ENCODE results near the gene CFAP65. TPM values are rescaled to one million over a fixed set of nuclear protein-coding genes. Genes with fewer than 3 reads are reported as not detected.

Gene CFAP65
- total RNA-seq, 1 donor from 2014 or later, result not detected

DNA sequence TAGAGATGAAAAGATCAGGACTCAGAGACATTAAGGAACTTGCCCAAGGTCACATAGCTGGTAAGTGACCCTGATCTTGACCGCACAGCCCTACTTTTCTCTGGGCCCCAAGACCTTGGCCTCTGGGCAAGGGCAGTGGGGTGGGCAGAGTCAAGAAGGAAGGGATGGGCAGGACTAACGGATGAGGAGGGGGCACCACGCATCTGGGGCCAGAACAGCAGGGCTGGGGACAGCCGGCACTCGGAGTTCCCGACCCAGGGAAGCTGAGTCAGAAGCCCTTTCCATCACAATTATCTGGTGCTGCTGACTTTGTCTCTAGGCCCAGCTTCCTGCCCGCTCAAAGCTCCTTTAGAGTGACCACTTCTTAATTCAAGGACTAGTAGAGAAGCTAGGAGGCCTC is 14.4 kb downstream of the CFAP65 start:
- Mint-ChIP-seq H3K36me3 (ENCODE audit: unreplicated experiment) (no peaks in the 10 kb centered on the region), H3K4me3 (ENCODE audit: unreplicated experiment) (no peak overlapping the region), H3K27me3 (ENCODE audit: unreplicated experiment) (peaks cover 27% of the 10 kb centered on the region), H3K27ac (ENCODE audit: unreplicated experiment) (no peak overlapping the region), H3K4me1 (ENCODE audit: unreplicated experiment) (no peaks in the 10 kb centered on the region), H3K9me3 (ENCODE audit: unreplicated experiment) (no peaks in the 10 kb centered on the region)
- TF ChIP-seq, protein P1, sequence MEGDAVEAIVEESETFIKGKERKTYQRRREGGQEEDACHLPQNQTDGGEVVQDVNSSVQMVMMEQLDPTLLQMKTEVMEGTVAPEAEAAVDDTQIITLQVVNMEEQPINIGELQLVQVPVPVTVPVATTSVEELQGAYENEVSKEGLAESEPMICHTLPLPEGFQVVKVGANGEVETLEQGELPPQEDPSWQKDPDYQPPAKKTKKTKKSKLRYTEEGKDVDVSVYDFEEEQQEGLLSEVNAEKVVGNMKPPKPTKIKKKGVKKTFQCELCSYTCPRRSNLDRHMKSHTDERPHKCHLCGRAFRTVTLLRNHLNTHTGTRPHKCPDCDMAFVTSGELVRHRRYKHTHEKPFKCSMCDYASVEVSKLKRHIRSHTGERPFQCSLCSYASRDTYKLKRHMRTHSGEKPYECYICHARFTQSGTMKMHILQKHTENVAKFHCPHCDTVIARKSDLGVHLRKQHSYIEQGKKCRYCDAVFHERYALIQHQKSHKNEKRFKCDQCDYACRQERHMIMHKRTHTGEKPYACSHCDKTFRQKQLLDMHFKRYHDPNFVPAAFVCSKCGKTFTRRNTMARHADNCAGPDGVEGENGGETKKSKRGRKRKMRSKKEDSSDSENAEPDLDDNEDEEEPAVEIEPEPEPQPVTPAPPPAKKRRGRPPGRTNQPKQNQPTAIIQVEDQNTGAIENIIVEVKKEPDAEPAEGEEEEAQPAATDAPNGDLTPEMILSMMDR (IDR thresholded peaks at IDR 0.05), result no peak
- no peak for DNase-seq (ENCODE audit: extremely low spot score, unreplicated experiment)

DNA sequence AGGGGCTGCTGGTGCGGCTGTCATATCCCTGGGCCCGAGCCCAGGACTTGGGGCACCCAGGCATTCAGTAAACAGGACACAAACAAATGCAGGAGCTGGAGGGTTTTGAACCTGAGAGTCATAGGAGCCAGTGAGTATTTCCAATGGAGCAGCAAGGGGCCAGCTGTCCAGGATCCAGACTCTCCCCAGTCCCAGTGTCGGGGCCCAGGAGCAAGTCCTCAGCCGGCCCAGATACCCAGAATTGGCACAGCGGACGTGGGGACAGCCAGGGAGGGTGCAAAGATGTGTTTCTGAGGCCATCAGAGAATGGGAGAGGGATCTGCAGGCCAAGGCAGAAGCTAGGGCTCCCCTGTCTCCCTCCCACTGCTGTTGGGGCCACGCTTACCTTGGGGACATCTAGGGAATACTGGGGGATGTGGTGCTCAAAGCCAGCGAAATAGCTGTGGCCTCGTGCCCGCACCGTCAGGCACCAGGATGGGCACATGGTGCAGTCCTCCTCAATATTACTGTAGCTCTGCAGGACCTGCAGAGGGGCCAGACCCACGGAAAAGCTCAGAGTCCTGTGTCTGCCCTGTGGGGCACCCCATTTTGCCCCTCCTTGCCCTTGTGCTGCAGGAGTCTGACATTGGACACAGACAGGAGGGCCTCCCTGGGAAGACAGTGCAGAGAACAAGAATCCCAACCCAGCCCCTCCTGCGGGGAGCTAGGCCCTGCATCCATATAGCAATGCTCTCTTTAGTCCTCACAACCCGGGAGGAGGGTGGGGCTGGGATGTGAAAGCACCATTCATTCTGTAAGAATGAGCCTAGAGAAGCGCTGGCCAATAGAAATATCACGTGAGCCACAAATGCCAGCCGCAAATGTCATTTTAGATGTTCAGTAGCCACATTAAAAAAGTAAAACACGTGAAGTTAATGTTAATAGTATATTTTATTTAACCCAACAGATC is 15.4 kb downstream of the CFAP65 start:
- Mint-ChIP-seq H3K4me1 (ENCODE audit: unreplicated experiment) (no peaks in the 10 kb centered on the region), H3K4me3 (ENCODE audit: unreplicated experiment) (no peak overlapping the region), H3K9me3 (ENCODE audit: unreplicated experiment) (no peaks in the 10 kb centered on the region), H3K36me3 (ENCODE audit: unreplicated experiment) (no peaks in the 10 kb centered on the region), H3K27me3 (ENCODE audit: unreplicated experiment) (peaks cover 23% of the 10 kb centered on the region), H3K27ac (ENCODE audit: unreplicated experiment) (no peak overlapping the region)
- TF ChIP-seq, protein P1 (IDR thresholded peaks at IDR 0.05), result no peak
- DNase-seq (ENCODE audit: extremely low spot score, unreplicated experiment), result no peak

DNA sequence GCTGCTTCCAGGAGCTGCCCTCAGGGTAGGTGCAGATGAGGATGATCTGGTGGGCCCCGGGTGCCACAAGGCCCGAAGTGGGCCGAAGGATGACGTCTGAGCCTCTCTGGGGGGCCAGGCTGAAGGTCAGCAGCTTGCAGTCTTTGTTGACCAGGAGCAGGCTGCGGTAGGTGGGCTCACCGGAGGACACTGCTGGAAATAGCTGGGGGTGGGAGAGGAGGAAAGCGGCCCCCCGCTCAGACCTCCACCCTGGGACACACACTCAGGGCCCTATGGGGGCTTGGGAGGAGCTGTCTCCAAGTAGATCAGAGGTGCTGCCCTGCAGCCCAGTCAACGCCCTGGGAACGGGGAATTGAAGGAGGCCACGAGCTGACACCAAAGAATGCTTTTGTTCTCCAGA is 17.3 kb downstream of the CFAP65 start:
- Mint-ChIP-seq H3K9me3 (ENCODE audit: unreplicated experiment) (no peaks in the 10 kb centered on the region), H3K4me1 (ENCODE audit: unreplicated experiment) (no peaks in the 10 kb centered on the region), H3K27me3 (ENCODE audit: unreplicated experiment) (peaks cover 27% of the 10 kb centered on the region), H3K36me3 (ENCODE audit: unreplicated experiment) (no peaks in the 10 kb centered on the region), H3K27ac (ENCODE audit: unreplicated experiment) (no peak overlapping the region), H3K4me3 (ENCODE audit: unreplicated experiment) (no peak overlapping the region)
- DNase-seq (ENCODE audit: extremely low spot score, unreplicated experiment), result no peak
- TF ChIP-seq, protein P1 (IDR thresholded peaks at IDR 0.05), result no peak

DNA sequence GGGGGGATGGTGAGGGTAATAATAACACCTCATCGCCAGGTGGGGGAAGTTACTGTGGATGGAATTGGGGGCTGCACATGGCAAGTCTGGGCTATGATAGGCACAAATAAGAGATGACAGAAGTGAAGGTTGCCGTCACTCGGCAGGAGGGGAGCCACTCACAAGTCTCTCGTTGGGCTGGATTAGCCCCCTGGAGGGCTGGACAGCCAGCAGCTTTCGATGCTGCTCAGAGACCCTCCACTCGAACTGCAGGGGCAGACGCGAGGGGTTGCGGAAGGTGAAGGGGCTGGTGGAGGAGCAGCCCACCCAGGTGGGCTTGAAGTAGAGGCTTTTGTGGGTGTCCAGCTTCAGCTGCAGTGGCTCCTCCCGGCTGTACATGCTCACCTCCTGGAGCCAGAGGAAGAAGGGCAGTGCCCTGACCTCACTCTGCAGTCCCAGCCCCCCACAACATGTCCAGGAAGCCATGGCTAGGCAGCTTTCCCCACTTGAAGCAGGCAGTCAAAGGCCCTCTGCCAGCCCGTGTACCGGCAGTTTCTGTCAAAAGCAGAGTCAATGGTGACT is 18.2 kb downstream of the CFAP65 start:
- Mint-ChIP-seq H3K27me3 (ENCODE audit: unreplicated experiment) (peaks cover 28% of the 10 kb centered on the region), H3K4me1 (ENCODE audit: unreplicated experiment) (no peaks in the 10 kb centered on the region), H3K4me3 (ENCODE audit: unreplicated experiment) (no peak overlapping the region), H3K36me3 (ENCODE audit: unreplicated experiment) (no peaks in the 10 kb centered on the region), H3K9me3 (ENCODE audit: unreplicated experiment) (no peaks in the 10 kb centered on the region), H3K27ac (ENCODE audit: unreplicated experiment) (no peak overlapping the region)
- DNase-seq (ENCODE audit: extremely low spot score, unreplicated experiment), result no peak
- TF ChIP-seq, protein P1 (IDR thresholded peaks at IDR 0.05), result no peak

DNA sequence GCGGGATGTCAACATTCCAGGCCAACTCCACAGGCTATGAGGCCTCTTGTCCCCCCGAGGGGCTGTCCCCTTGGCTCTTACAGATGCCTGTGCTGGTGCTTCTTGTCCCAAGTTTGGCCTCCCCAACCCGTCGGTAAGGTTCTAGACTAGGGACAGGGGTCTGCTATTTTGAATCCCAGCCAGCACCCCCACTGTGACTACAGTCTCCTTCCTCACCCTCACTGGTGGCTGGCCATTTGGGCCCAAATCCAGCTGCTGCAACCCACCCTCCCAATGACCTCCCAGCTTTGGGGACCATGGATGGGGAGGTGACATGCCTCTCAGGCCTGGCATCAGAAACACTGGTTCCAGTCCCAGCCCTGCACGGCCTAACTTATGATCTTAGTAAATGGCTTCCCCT is 18.7 kb downstream of the CFAP65 start:
- Mint-ChIP-seq H3K27ac (ENCODE audit: unreplicated experiment) (no peak overlapping the region), H3K27me3 (ENCODE audit: unreplicated experiment) (peaks cover 32% of the 10 kb centered on the region), H3K4me1 (ENCODE audit: unreplicated experiment) (no peaks in the 10 kb centered on the region), H3K9me3 (ENCODE audit: unreplicated experiment) (no peaks in the 10 kb centered on the region), H3K4me3 (ENCODE audit: unreplicated experiment) (no peak overlapping the region), H3K36me3 (ENCODE audit: unreplicated experiment) (no peaks in the 10 kb centered on the region)
- TF ChIP-seq, protein P1 (IDR thresholded peaks at IDR 0.05), result no peak
- DNase-seq (ENCODE audit: extremely low spot score, unreplicated experiment), result no peak
